Heart left ventricle (tissue), 16 donors: ENCODE measurements around the gene WFDC2. TPM values are rescaled to one million over a fixed set of nuclear protein-coding genes. Genes with fewer than 3 reads are reported as not detected.

ENCODE experiments used
- ATAC-seq, 4 donors: fragments of 200-7000 bp; cut with Tn5 transposase; one replicate each; pipeline ENCODE4 v1.9.1; 2020 to 2022; ENCODE audit warnings: moderate library complexity in 4 of 4, mild to moderate bottlenecking in 3 of 4, moderate number of reproducible peaks in 1 of 4
- DNase-seq, 5 donors: peaks; one replicate each; pipeline ENCODE4 v3.0.0-alpha.2; 2020
- H3K27ac ChIP-seq, 12 donors: fragments of 200-600 bp; sonication (generic) in 4 of 12; one replicate each; pipeline versions ENCODE4 v1.5.0 to v1.8.0; 2016 to 2022; ENCODE audit warnings: mild to moderate bottlenecking in 2 of 12
- H3K27me3 ChIP-seq, 9 donors: fragments of 200-600 bp; sonication (generic) in 2 of 9; one replicate each; pipeline versions ENCODE4 v1.5.1 to v1.8.0; 2016 to 2022; ENCODE audit warnings: mild to moderate bottlenecking in 3 of 9
- H3K36me3 ChIP-seq, 9 donors: fragments of 200-600 bp; sonication (generic) in 2 of 9; one replicate each; pipeline versions ENCODE4 v1.5.0 to v1.8.0; 2018 to 2022; ENCODE audit warnings: mild to moderate bottlenecking in 2 of 9
- H3K4me1 ChIP-seq, 12 donors: fragments of 200-600 bp; sonication (generic) in 4 of 12; one replicate each; pipeline versions ENCODE4 v1.5.0 to v1.8.0; 2016 to 2022; ENCODE audit warnings: mild to moderate bottlenecking in 3 of 12
- H3K4me3 ChIP-seq, 12 donors: fragments of 200-600 bp; sonication (generic) in 4 of 12; one replicate each; pipeline versions ENCODE4 v1.5.0 to v1.8.0; 2017 to 2022; ENCODE audit warnings: mild to moderate bottlenecking in 9 of 12, moderate library complexity in 4 of 12
- H3K9me3 ChIP-seq, 12 donors: fragments of 200-600 bp; sonication (generic) in 4 of 12; one replicate each; pipeline versions ENCODE4 v1.5.0 to v1.8.0; 2016 to 2022; ENCODE audit warnings: mild to moderate bottlenecking in 1 of 12
- CTCF ChIP-seq, 12 donors: fragments of 200-600 bp; sonication (generic) in 4 of 12; IDR thresholded peaks; one replicate each; pipeline versions ENCODE4 v1.5.0 to v1.8.0; 2018 to 2022; ENCODE audit warnings: antibody characterized with exemption in 12 of 12, mild to moderate bottlenecking in 5 of 12
- POLR2A ChIP-seq, 2 donors: fragments of 450-650 bp; IDR thresholded peaks; one replicate each; pipeline ENCODE4 v1.6.1; 2017; ENCODE audit warnings: antibody characterized with exemption in 2 of 2, mild to moderate bottlenecking in 2 of 2, moderate library complexity in 2 of 2
- WGBS, 4 donors: extraction: QIAGEN DNeasy Blood & Tissue Kit in 2 of 4; methylation state at CpG; one replicate each; pipeline versions ENCODE4 v1.1.5 to v1.1.7; 2013 to 2018; 5-methylcytosine and 5-hydroxymethylcytosine counted together
- intact Hi-C, 10 donors: fragments of 100-400 bp; cut with DNase I; formaldehyde crosslinking; loops; one replicate each; pipeline versions ENCODE4 v1.11.1 to v1.14.2; 2022
- polyA plus RNA-seq, 2 donors: library from polyadenylated mRNA; stranded (reverse); fragments of 200-250 nt; gene quantifications; one replicate each; pipeline ENCODE4 v1.2.3, GENCODE V29; 2013
- total RNA-seq, 9 donors: library from RNA; depleted of rRNA in 2 of 9; stranded (reverse); fragments of >200 nt in 2 of 9; fragmentation: NEBNext Ultra II Directional in 3 of 9; extraction: Animal tissue kit (Norgen Biotek cat#: 25700) in 3 of 9; gene quantifications; one replicate each; pipeline versions ENCODE4 v1.1.0 to v1.2.4, GENCODE V29; 2016 to 2023
- donor health status: ischemic (EF 13 %, LVEDD 7.1; RV severe dilation, severe dysfunction).
- donor health status: healthy with polysubstance abuse.
- donor health status: DM: no; HTN: yes; CAD: no.
- donor health status: DM: no; HTN: no; CAD: no.
- donor health status: ischemic (EF 25% LVEDD 6.9; RV normal size, moderate dysfunction).
- donor health status: ischemic (EF 25% LVEDD 5.7; RV mildly dilated, moderate dysfunction).
- donor health status: healthy.
- donor health status: DM: yes; HTN: yes; CAD: no.
- donor health status: ischemic (EF 35%, LVEDD 5.7; RV mildly dilated, moderate dysfunction).
- donor health status: nonischemic (EF 11% LVEDD 7.7; RV severe dilation, severe dysfunction).
- donor health status: DM: yes; HTN: yes; CAD: no.
- donor health status: PGD.
- donor health status: ischemic (EF 29% LVEDD 5.4; RV normal size, mild dysfunction).
- donor health status: nonischemic (EF 23%, LVEDD 6.1; RV moderate dilation, normal function).

WFDC2 gene
- total and polyA plus RNA-seq, 11 donors = 0.51 to 4.7 (median 0.77) TPM; not detected in 8

GRCh38 chr20:45459606-45460005 is 9.9 kb upstream of the WFDC2 start:
- TF ChIP-seq POLR2A (IDR thresholded peaks at IDR 0.05) (no peak), CTCF (IDR thresholded peaks at IDR 0.05) (no peak)
- 63 to 72% (median 69%) methylated on average over 5 of the region's 5 CpGs for WGBS, 4 donors
- H3K27ac ChIP-seq = no peak overlapping the region
- no peaks in the 10 kb centered on the region for H3K9me3 ChIP-seq
- intact Hi-C loops = loop anchor here in 6 of 10 donors (5.0 to 10.0 kb wide), 4 partner anchors 295 to 315 kb away; no protein-coding TSS in a partner anchor
- no peak overlapping the region for H3K4me3 ChIP-seq
- H3K36me3 ChIP-seq = no peaks in the 10 kb centered on the region
- ATAC-seq (no peak), DNase-seq (no peak)
- H3K27me3 ChIP-seq = peaks cover 0 to 24% (median 2%) of the 10 kb centered on the region in 9 donors
- H3K4me1 ChIP-seq = no peaks in the 10 kb centered on the region

GRCh38 chr20:45461225-45461624 is 8.3 kb upstream of the WFDC2 start:
- H3K4me1 ChIP-seq = no peaks in the 10 kb centered on the region
- intact Hi-C loops = loop anchor here in 2 of 10 donors (10.0 kb wide), 2 partner anchors 294 to 314 kb away; no protein-coding TSS in a partner anchor
- no peaks in the 10 kb centered on the region for H3K9me3 ChIP-seq
- DNase-seq (no peak), ATAC-seq (no peak)
- no peak overlapping the region for H3K4me3 ChIP-seq
- TF ChIP-seq CTCF (IDR thresholded peaks at IDR 0.05) (no peak), POLR2A (IDR thresholded peaks at IDR 0.05) (no peak)
- H3K27me3 ChIP-seq = peaks cover 0 to 31% (median 3%) of the 10 kb centered on the region in 9 donors
- no peaks in the 10 kb centered on the region for H3K36me3 ChIP-seq
- 86 to 100% (median 90%) methylated on average over 1 of the region's 1 CpG for WGBS, 4 donors
- no peak overlapping the region for H3K27ac ChIP-seq

GRCh38 chr20:45462711-45463509 is 6.6 kb upstream of the WFDC2 start:
- Histone ChIP-seq H3K27ac (no peak overlapping the region), H3K27me3 (peaks cover 0 to 38% (median 10%) of the 10 kb centered on the region in 9 donors), H3K9me3 (no peaks in the 10 kb centered on the region), H3K4me1 (no peaks in the 10 kb centered on the region), H3K4me3 (no peak overlapping the region), H3K36me3 (no peaks in the 10 kb centered on the region)
- intact Hi-C loops = loop anchor here in 2 of 10 donors (10.0 kb wide), 2 partner anchors 292 to 312 kb away; no protein-coding TSS in a partner anchor
- 70 to 87% (median 77%) methylated on average over 6 of the region's 6 CpGs for WGBS, 4 donors
- DNase-seq = no peak
- TF ChIP-seq CTCF (IDR thresholded peaks at IDR 0.05) (no peak), POLR2A (IDR thresholded peaks at IDR 0.05) (no peak)
- ATAC-seq = no peak

GRCh38 chr20:45463709-45464108 is 5.8 kb upstream of the WFDC2 start:
- ATAC-seq = no peak
- DNase-seq = no peak
- H3K27me3 ChIP-seq = peaks cover 0 to 41% (median 11%) of the 10 kb centered on the region in 9 donors
- no peaks in the 10 kb centered on the region for H3K4me1 ChIP-seq
- TF ChIP-seq POLR2A (IDR thresholded peaks at IDR 0.05) (no peak), CTCF (IDR thresholded peaks at IDR 0.05) (no peak)
- H3K4me3 ChIP-seq = no peak overlapping the region
- H3K9me3 ChIP-seq = no peaks in the 10 kb centered on the region
- 40 to 60% (median 58%) methylated on average over 4 of the region's 4 CpGs for WGBS, 4 donors
- H3K27ac ChIP-seq = no peak overlapping the region
- intact Hi-C loops = loop anchor here in 2 of 10 donors (10.0 kb wide), 2 partner anchors 291 to 311 kb away; no protein-coding TSS in a partner anchor
- no peaks in the 10 kb centered on the region for H3K36me3 ChIP-seq
